ENCODE measurements around the gene IGSF11. TPM values are rescaled to one million over a fixed set of nuclear protein-coding genes. Genes with fewer than 3 reads are reported as not detected.

The IGSF11 gene
- total and polyA plus RNA-seq, 2 of the 4 experiments (the other 2 are of a cell fraction): 0.18 TPM; not detected in 1

- H3K36me3 ChIP-seq (ENCODE audit: control insufficient read depth, insufficient read depth, low read length): no peaks in the 10 kb centered on the region
- dilution Hi-C loops (cut with HindIII; ENCODE audit: low sequenced_read_pairs, unreplicated experiment): no loop called here
- no peak for TF ChIP-seq CTCF (conservative IDR thresholded peaks at IDR 0.05; ENCODE audit: low read depth, low read length)
- TF ChIP-seq ELK1 (IDR thresholded peaks at IDR 0.05; ENCODE audit: borderline replicate concordance, low read depth, low read length): no peak
- TF ChIP-seq POLR2A (IDR thresholded peaks at IDR 0.05; ENCODE audit: low read depth, low read length): no peak
- no peak for TF ChIP-seq SMC3 (IDR thresholded peaks at IDR 0.05; ENCODE audit: low read depth, low read length)
- no peak for TF ChIP-seq CHD1 (IDR thresholded peaks at IDR 0.05; ENCODE audit: low read depth, low read length)
- no peak for TF ChIP-seq RFX5 (IDR thresholded peaks at IDR 0.05; ENCODE audit: low read depth, low read length)
- no peak for TF ChIP-seq USF2 (IDR thresholded peaks at IDR 0.05; ENCODE audit: low read depth, low read length)
- TF ChIP-seq CEBPB (IDR thresholded peaks at IDR 0.05; ENCODE audit: low read depth, low read length): no peak
- TF ChIP-seq NFE2L2 (IDR thresholded peaks at IDR 0.05; ENCODE audit: low read depth, low read length): no peak
- TF ChIP-seq MAZ (IDR thresholded peaks at IDR 0.05; ENCODE audit: borderline replicate concordance, low read depth, low read length): no peak
Measured at GRCh38 chr3:119042162-119042561, 7.5 kb upstream of the IGSF11 start.

More at GRCh38 chr3:119042162-119042561, 7.5 kb upstream of the IGSF11 start:
- no peaks in the 10 kb centered on the region for H3K79me1 ChIP-seq (ENCODE audit: low read depth in 1 of 2, low read length in 2 of 2)
- intact Hi-C loops (cut with micrococcal nuclease) (no loop called here), in situ Hi-C loops (cut with MboI; ENCODE audit: low sequenced_read_pairs) (no loop called here)
- H3K27ac ChIP-seq (ENCODE audit: insufficient read depth, low read length): no peak overlapping the region
- H3K23ac ChIP-seq (ENCODE audit: low read depth, low read length): no peak overlapping the region
- no peak overlapping the region for H3K4me3 ChIP-seq (ENCODE audit: insufficient read depth, low read depth, low read length)
- no peak for ATAC-seq (ENCODE audit: low read depth)
- H3K4me1 ChIP-seq (ENCODE audit: control insufficient read depth, insufficient read depth, low read length): no peaks in the 10 kb centered on the region
- no peak overlapping the region for H2BK15ac ChIP-seq (ENCODE audit: low read depth, low read length)
- H3K18ac ChIP-seq (ENCODE audit: low read depth, low read length): no peak overlapping the region
- no peak overlapping the region for H3K14ac ChIP-seq (replicated peaks; ENCODE audit: low read depth, low read length)
- H3K4ac ChIP-seq (ENCODE audit: low read depth, low read length): no peak overlapping the region
- H2BK120ac ChIP-seq (ENCODE audit: low read depth, low read length): no peak overlapping the region
- no TSS peak for BruUV-seq (replicated peaks)
- H2AFZ ChIP-seq (replicated peaks; ENCODE audit: low read length, poor library complexity): no peak overlapping the region
- no peak overlapping the region for H2AK9ac ChIP-seq (replicated peaks; ENCODE audit: low read depth, low read length, poor library complexity)
- no peak for DNase-seq
- no peak overlapping the region for H4K5ac ChIP-seq (ENCODE audit: low read depth, low read length)
- H3K9me1 ChIP-seq (ENCODE audit: insufficient read depth, low read length): no peaks in the 10 kb centered on the region
- H3K9ac ChIP-seq (ENCODE audit: low read depth, low read length): no peak overlapping the region
- no peak overlapping the region for H2AK5ac ChIP-seq (ENCODE audit: low read depth, low read length)
- no peak overlapping the region for H4K8ac ChIP-seq (ENCODE audit: low read depth in 2 of 2, low read length in 2 of 2)
- no peaks in the 10 kb centered on the region for H3K27me3 ChIP-seq (ENCODE audit: control insufficient read depth, insufficient read depth, low read length)
- H3K56ac ChIP-seq (ENCODE audit: extremely low read depth, insufficient read depth, low read length): no peak overlapping the region
- no peaks in the 10 kb centered on the region for H4K20me1 ChIP-seq (ENCODE audit: insufficient read depth, low read length)
- H2BK20ac ChIP-seq (ENCODE audit: low read depth, low read length): no peak overlapping the region
- no peak overlapping the region for H4K91ac ChIP-seq (ENCODE audit: insufficient read depth, low read depth, low read length)
- H2BK5ac ChIP-seq (ENCODE audit: low read depth, low read length, poor library complexity, severe bottlenecking): no peak overlapping the region
- no peak overlapping the region for H3K4me2 ChIP-seq (ENCODE audit: low read depth, low read length)
- POLR2A ChIA-PET (ENCODE audit: unreplicated experiment): no interaction called here
- 0% methylated on average over 1 of the region's 2 CpGs; no CpG with 5 or more reads in 1 of the 2 experiments for WGBS, 2 experiments (ENCODE audit: extremely low coverage in 2 of 2, insufficient read length in 1 of 2)
- no peaks in the 10 kb centered on the region for H3K9me3 ChIP-seq (ENCODE audit: control insufficient read depth, insufficient read depth, low read length)
- CTCF ChIA-PET: no interaction called here
